Measurements from ENCODE around the gene TRPV3.

DNA sequence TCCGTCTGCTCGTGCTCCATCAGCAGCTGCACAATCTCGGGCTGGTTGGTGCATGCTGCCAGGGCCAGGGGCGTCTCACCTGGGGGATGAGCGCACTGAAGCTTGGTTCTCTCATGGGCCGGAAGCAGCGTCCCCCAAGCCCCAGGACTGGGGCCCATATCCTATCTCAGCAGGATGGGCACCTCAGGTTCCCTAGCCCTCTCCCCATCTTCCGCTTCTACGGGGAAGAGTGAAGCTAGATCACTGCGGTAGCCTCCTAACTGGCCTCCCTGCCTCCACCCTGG, 24.8 kb downstream of the TRPV3 start:
- TF ChIP-seq POLR2A (IDR thresholded peaks at IDR 0.05; ENCODE audit: low read depth, low read length) (no peak), POLR2AphosphoS5 (IDR thresholded peaks at IDR 0.05; ENCODE audit: low read depth, low read length) (no peak), TAF1 (IDR thresholded peaks at IDR 0.05; ENCODE audit: low read depth, low read length) (no peak)
